NB4 (cell line): ENCODE results near the gene PRKAR1B.

Experiments
- DNase-seq: peaks from one replicate; pipeline ENCODE4 v3.0.0; 2010; ENCODE audit warnings: low read depth
- H3K4me3 ChIP-seq: one replicate; pipeline ENCODE4 v1.5.1; 2011; ENCODE audit warnings: mild to moderate bottlenecking, low read depth, low read length, moderate library complexity
- MYC ChIP-seq: IDR thresholded peaks from 2 replicates; pipeline ENCODE4 v1.6.1; 2011; ENCODE audit warnings: low read depth, low read length
- POLR2A ChIP-seq: IDR thresholded peaks from 2 replicates; pipeline ENCODE4 v1.6.1; 2011; ENCODE audit warnings: mild to moderate bottlenecking; ENCODE audit not compliant: insufficient read length; ENCODE audit errors: extremely low read depth
- TF ChIP-seq, protein P1 (sequence below): IDR thresholded peaks from one replicate; pipeline ENCODE4 v1.5.1; 2012; ENCODE audit warnings: low read depth, low read length
- TF ChIP-seq, protein P2 (sequence below): IDR thresholded peaks from 2 replicates; pipeline ENCODE4 v1.6.1; 2011; ENCODE audit warnings: low read depth, low read length

Gene PRKAR1B

DNA sequence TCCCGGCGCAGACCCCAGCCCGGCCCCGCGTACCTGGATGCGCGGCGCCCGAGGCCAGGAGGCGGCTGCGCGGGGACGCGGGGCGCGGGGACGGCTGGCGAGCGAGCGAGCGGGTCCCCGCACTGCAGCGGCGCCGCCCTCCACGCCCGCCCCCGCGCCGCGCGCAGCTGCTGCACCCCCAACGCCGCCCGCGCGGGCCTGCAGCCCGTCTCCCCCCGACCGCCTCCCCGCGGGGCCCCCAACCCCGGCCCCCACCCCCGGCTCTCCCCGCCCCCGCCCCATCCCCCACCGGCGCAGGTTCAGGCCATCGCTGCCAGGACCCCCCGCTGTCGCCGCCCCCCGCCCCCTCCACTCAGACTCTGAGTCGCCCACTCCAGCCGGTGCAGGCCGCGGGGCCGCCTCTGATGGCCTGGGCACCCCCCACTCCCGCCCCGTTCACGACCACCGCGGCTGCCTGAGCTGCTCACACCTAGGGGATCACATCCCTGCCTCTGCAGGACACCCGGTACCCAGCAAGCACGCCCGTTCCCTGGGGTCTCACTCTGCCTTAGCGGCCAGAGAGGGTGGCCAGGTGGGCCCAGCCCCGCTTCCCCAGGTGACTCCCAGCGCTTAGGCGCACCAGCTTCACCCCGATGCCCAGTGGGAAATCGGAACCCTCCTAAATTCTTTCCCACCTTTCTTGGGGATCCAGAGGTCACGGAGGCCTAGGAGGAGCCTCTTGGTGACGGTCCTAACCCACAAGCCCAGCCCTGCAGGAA is 14.5 kb downstream of the PRKAR1B start:
- H3K4me3 ChIP-seq: no peak overlapping the region
- no peak for DNase-seq
- TF ChIP-seq POLR2A: no peak
- TF ChIP-seq, protein P1, sequence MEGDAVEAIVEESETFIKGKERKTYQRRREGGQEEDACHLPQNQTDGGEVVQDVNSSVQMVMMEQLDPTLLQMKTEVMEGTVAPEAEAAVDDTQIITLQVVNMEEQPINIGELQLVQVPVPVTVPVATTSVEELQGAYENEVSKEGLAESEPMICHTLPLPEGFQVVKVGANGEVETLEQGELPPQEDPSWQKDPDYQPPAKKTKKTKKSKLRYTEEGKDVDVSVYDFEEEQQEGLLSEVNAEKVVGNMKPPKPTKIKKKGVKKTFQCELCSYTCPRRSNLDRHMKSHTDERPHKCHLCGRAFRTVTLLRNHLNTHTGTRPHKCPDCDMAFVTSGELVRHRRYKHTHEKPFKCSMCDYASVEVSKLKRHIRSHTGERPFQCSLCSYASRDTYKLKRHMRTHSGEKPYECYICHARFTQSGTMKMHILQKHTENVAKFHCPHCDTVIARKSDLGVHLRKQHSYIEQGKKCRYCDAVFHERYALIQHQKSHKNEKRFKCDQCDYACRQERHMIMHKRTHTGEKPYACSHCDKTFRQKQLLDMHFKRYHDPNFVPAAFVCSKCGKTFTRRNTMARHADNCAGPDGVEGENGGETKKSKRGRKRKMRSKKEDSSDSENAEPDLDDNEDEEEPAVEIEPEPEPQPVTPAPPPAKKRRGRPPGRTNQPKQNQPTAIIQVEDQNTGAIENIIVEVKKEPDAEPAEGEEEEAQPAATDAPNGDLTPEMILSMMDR: no peak
- TF ChIP-seq, protein P2, sequence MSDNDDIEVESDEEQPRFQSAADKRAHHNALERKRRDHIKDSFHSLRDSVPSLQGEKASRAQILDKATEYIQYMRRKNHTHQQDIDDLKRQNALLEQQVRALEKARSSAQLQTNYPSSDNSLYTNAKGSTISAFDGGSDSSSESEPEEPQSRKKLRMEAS: no peak
- TF ChIP-seq MYC: no peak

DNA sequence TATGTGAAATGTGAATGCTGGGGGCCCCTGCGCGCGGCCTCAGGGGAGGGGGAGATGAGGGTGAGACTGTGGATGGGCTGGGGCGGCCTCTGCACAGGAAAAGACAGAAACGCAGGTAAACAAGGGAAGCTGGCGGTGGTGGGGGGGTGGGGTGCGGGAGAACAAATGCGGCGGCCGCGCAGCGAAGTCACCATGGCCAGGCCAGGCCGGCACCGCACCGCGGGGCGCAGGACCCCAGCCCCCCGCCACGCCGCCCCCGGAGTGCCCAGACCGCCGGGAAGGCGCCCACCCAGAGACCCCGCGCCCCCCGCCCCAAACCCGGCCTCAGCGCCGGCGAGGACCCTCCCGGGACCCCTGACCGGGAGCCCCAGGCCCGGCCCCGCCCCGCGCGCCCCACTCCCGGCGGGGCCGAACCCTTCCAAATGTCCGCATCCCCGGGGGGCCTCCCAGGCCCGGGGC is 15.1 kb downstream of the PRKAR1B start:
- no peak for DNase-seq
- TF ChIP-seq POLR2A (no peak), MYC (no peak)
- TF ChIP-seq, protein P2: no peak
- TF ChIP-seq, protein P1: no peak
- no peak overlapping the region for H3K4me3 ChIP-seq

DNA sequence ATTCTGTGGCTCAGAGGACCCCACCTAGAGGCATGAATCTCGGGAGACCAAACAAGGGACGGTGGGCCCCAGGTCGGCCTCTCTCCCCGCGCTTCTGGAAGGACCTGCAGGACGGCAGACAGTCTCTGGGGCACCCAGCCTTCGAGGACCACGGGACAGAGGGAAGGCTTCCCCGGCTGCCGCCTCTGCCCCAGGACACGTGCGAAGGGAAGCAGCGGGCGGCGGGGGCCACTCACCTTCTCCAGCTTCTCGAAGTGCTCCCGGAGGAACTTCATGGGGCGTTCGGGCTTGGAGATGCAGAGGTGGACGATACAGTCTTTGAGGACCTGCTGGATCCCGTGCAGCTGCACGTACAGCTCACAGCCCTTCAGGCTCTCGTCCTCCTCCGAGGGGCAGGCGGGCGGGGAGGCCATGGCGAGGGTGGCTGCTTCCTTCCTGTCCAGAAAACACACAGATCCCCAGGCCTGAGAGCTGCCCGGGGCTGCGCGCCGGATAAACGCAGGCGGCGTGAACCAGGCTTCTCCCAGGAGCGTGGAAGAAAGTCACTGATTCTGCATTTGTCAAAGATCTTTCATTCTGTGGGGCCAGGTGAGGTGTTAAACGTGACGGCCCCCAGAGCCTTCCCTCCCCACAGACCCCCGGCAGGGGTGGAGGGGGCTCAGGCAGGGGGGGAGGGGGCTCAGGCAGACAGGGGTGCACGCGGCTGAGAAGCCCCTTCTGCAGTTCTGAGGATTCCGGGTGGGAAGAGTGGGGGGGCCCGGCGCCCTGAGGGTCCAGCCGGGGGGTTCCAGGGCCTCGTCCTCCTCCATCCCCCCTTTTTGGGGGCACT is 15.8 kb downstream of the PRKAR1B start:
- no peak overlapping the region for H3K4me3 ChIP-seq
- no peak for DNase-seq
- no peak for TF ChIP-seq POLR2A
- TF ChIP-seq, protein P2: no peak
- TF ChIP-seq, protein P1: no peak
- no peak for TF ChIP-seq MYC

DNA sequence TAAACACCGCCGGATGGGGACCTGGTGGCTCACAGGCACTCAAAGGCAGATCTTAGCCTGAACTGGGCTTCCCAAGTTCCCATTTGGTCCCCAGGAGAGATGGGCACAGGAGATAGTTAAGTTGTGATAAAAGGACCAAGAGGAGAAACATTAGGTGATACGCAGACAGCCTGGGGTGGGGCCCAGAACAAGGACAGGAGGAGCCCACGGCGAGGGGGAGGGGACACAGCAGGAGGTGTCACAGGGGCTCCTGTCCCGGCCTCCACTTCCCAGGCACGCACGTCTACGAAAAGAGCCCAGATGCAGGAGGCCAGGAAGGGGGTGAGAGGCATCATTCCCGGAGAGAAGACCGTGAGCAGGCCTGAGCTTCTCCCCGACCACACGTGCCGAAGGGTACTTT is 16.9 kb downstream of the PRKAR1B start:
- TF ChIP-seq, protein P2: no peak
- TF ChIP-seq, protein P1: no peak
- TF ChIP-seq MYC (no peak), POLR2A (no peak)
- no peak for DNase-seq

DNA sequence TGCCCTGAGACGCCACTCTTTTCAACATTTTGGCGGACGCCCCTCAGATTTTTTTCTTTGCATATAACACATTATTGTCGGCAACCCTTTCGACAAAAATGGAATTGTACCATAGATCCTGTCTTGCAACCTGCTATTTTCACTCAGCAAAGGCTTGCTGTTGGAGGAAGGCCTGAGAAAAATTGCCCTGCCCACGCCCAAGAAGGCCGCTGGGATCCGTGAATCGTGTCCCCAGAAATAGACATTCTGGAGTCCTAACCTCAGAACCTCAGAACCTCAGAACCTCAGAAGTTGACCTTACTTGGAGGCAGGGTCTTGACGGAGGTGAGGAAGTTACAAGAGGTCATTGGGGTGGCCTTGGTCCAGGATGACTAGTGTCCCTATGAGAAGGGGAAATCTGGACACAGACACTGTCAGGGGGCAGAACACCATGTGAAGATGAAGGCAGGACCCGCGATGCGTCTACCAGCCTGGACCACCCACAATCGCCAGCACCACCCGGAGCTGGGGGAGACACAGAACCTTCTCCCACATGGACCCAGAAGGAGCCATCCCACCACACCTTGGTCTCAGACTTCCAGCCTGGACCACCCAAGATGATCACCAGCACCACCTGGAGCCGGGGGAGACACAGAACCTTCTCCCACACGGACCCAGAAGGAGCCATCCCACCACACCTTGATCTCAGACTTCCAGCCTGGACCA is 19.6 kb downstream of the PRKAR1B start:
- no peak for TF ChIP-seq MYC
- no peak for TF ChIP-seq POLR2A
- TF ChIP-seq, protein P2: no peak
- TF ChIP-seq, protein P1: no peak
- H3K4me3 ChIP-seq: no peak overlapping the region
- no peak for DNase-seq

More for the DNA sequence above, 16.9 kb downstream of the PRKAR1B start:
- no peak overlapping the region for H3K4me3 ChIP-seq
